CD14-positive monocyte (primary cell): ENCODE measurements around the gene ANAPC13. TPM values are rescaled to one million over a fixed set of nuclear protein-coding genes. Genes with fewer than 3 reads are reported as not detected.

Source experiments
- DNase-seq, 3 donors: peaks; one replicate each; pipeline ENCODE4 v3.0.0-alpha.2; 2011 to 2022
- H2AFZ ChIP-seq: 2 replicates; pipeline ENCODE4 v1.6.0; 2012; ENCODE audit warnings: mild to moderate bottlenecking, low read depth, low read length, inconsistent platforms; ENCODE audit not compliant: insufficient read depth, poor library complexity, severe bottlenecking
- H3K27ac ChIP-seq, 2 donors: 1 replicate in 1 of 2; 2 replicates in 1 of 2; pipeline ENCODE4 v1.5.1; 2012 to 2013; ENCODE audit warnings: low read length in 2 of 2, control low read depth in 1 of 2, inconsistent platforms in 1 of 2, low read depth in 1 of 2, mild to moderate bottlenecking in 1 of 2
- H3K27me3 ChIP-seq, 2 donors: one replicate each; pipeline versions ENCODE4 v1.6.0 to v1.6.1; 2011 to 2013; ENCODE audit warnings: low read length in 2 of 2; ENCODE audit not compliant: control insufficient read depth in 2 of 2, insufficient read depth in 2 of 2
- H3K36me3 ChIP-seq, 2 donors: replicated peaks in 1 of 2; 1 replicate in 1 of 2; 2 replicates in 1 of 2; pipeline versions ENCODE4 v1.5.1 to v1.6.1; 2012 to 2013; ENCODE audit warnings: low read length in 2 of 2, control low read depth in 1 of 2, inconsistent platforms in 1 of 2, mild to moderate bottlenecking in 1 of 2; ENCODE audit not compliant: insufficient read depth in 2 of 2, control insufficient read depth in 1 of 2
- H3K4me1 ChIP-seq, 2 donors: 1 replicate in 1 of 2; 2 replicates in 1 of 2; pipeline versions ENCODE4 v1.5.1 to v1.6.1; 2012 to 2013; ENCODE audit warnings: low read length in 2 of 2, control low read depth in 1 of 2, inconsistent platforms in 1 of 2, mild to moderate bottlenecking in 1 of 2, moderate library complexity in 1 of 2; ENCODE audit not compliant: insufficient read depth in 2 of 2, control insufficient read depth in 1 of 2
- H3K4me2 ChIP-seq: replicated peaks from 2 replicates; pipeline ENCODE3; 2012; ENCODE audit warnings: low read length, moderate library complexity, mild to moderate bottlenecking; ENCODE audit not compliant: poor library complexity, severe bottlenecking; ENCODE audit errors: extremely low read depth
- H3K4me3 ChIP-seq, 3 experiments: fragments of 200-600 bp in 1 of 3; sonication (generic) in 1 of 3; replicated peaks in 1 of 3; 1 replicate in 2 of 3; 2 replicates in 1 of 3; pipeline ENCODE4 v1.5.1; 2011 to 2013; ENCODE audit warnings: low read length in 3 of 3, mild to moderate bottlenecking in 3 of 3, control low read depth in 2 of 3, low read depth in 2 of 3, inconsistent platforms in 1 of 3, moderate library complexity in 1 of 3
- H3K79me2 ChIP-seq: 2 replicates; pipeline ENCODE4 v1.6.0; 2012; ENCODE audit warnings: mild to moderate bottlenecking, control low read depth, inconsistent platforms, low read length, moderate library complexity; ENCODE audit not compliant: insufficient read depth
- H3K9ac ChIP-seq: 2 replicates; pipeline ENCODE4 v1.6.0; 2017; ENCODE audit warnings: low read length, mild to moderate bottlenecking; ENCODE audit not compliant: insufficient read depth, poor library complexity, severe bottlenecking
- H3K9me3 ChIP-seq, 2 donors: replicated peaks in 1 of 2; 1 replicate in 1 of 2; 2 replicates in 1 of 2; pipeline versions ENCODE4 v1.5.1 to v1.6.1; 2012 to 2013; ENCODE audit warnings: low read length in 2 of 2, control low read depth in 1 of 2; ENCODE audit not compliant: control insufficient read depth in 1 of 2, insufficient read depth in 1 of 2
- H4K20me1 ChIP-seq: 2 replicates; pipeline ENCODE4 v1.6.0; 2012; ENCODE audit warnings: mild to moderate bottlenecking, low read length, control low read depth, moderate library complexity; ENCODE audit not compliant: insufficient read depth
- H3K27ac Mint-ChIP-seq, 7 donors: one replicate each; pipeline ENCODE4 v1.8.0; 2020; ENCODE audit warnings: mild to moderate bottlenecking in 7 of 7, mixed read lengths in 7 of 7, moderate library complexity in 6 of 7, inconsistent platforms in 2 of 7
- H3K27me3 Mint-ChIP-seq, 3 donors: one replicate each; pipeline ENCODE4 v1.8.0; 2021 to 2022; ENCODE audit warnings: low read depth in 3 of 3, mild to moderate bottlenecking in 3 of 3, mixed read lengths in 3 of 3, moderate library complexity in 3 of 3, inconsistent platforms in 1 of 3
- H3K36me3 Mint-ChIP-seq, 2 donors: one replicate each; pipeline ENCODE4 v1.8.0; 2020; ENCODE audit warnings: mixed read lengths in 2 of 2, inconsistent platforms in 1 of 2, mild to moderate bottlenecking in 1 of 2
- H3K4me1 Mint-ChIP-seq: one replicate; pipeline ENCODE4 v1.8.0; 2020; ENCODE audit warnings: mild to moderate bottlenecking, mixed read lengths
- H3K4me3 Mint-ChIP-seq, 2 donors: one replicate each; pipeline ENCODE4 v1.8.0; 2020; ENCODE audit warnings: mild to moderate bottlenecking in 2 of 2, mixed read lengths in 2 of 2, moderate library complexity in 1 of 2
- H3K9me3 Mint-ChIP-seq, 7 donors: one replicate each; pipeline ENCODE4 v1.8.0; 2020 to 2022; ENCODE audit warnings: mixed read lengths in 7 of 7, mild to moderate bottlenecking in 6 of 7, moderate library complexity in 6 of 7, inconsistent platforms in 2 of 7
- CTCF ChIP-seq: fragments of 200-600 bp; IDR thresholded peaks from one replicate; pipeline ENCODE4 v1.8.0; 2022; ENCODE audit warnings: antibody characterized with exemption, mild to moderate bottlenecking
- WGBS: methylation state at CpG from one replicate; pipeline ENCODE4 v1.1.5; 2013; ENCODE audit warnings: missing lambda C conversion rate; ENCODE audit not compliant: insufficient coverage; 5-methylcytosine and 5-hydroxymethylcytosine counted together
- intact Hi-C, 2 donors: fragments of 100-400 bp; cut with micrococcal nuclease; formaldehyde crosslinking; loops; one replicate each; pipeline versions ENCODE4 v1.15.0 to v1.15.1; 2023
- polyA plus RNA-seq, 3 donors: library from polyadenylated mRNA; depleted of rRNA in 1 of 3; unstranded in 2 of 3; stranded (reverse) in 1 of 3; fragments of 300-500 nt in 2 of 3; fragments of >200 nt in 1 of 3; fragmentation: Illumina TruSeq in 2 of 3; gene quantifications; 1 replicate in 2 of 3; 2 replicates in 1 of 3; pipeline ENCODE4 v1.2.3, GENCODE V29; 2012 to 2021

The ANAPC13 gene
- polyA plus RNA-seq, 3 donors = 33.5 to 102 (median 92.4) TPM

GRCh38 chr3:134473868-134474546, 11.8 kb downstream of the ANAPC13 start:
- DNase-seq = peak; percentile 34 to 67 (median 51)
- Mint-ChIP-seq H3K27me3 (peaks cover 0 to 3% (median under 1%) of the 10 kb centered on the region in 3 donors), H3K9me3 (peaks cover 0 to 3% (median 0%) of the 10 kb centered on the region in 7 donors), H3K4me3 (no peak overlapping the region), H3K27ac (no peak overlapping the region), H3K4me1 (no peaks in the 10 kb centered on the region), H3K36me3 (peaks cover 52 to 58% of the 10 kb centered on the region in 2 donors)
- Histone ChIP-seq H3K9ac (no peak overlapping the region), H3K27ac (no peak overlapping the region), H2AFZ (no peak overlapping the region), H3K36me3 (peaks cover 32 to 67% of the 10 kb centered on the region in 2 donors), H3K27me3 (no peaks in the 10 kb centered on the region), H3K4me3 (no peak overlapping the region), H3K4me2 (no peak overlapping the region), H3K79me2 (no peaks in the 10 kb centered on the region), H3K9me3 (no peaks in the 10 kb centered on the region), H3K4me1 (no peaks in the 10 kb centered on the region), H4K20me1 (no peaks in the 10 kb centered on the region)
- WGBS = 40% methylated on average over 3 of the region's 9 CpGs
- peak; percentile 80 for TF ChIP-seq CTCF
- intact Hi-C loops = loop anchor here (1.0 to 5.0 kb wide), 3 partner anchors 162 to 262 kb away; no protein-coding TSS in a partner anchor

GRCh38 chr3:134472831-134473230, 13.0 kb downstream of the ANAPC13 start:
- no peak overlapping the region for H3K4me3 Mint-ChIP-seq
- Histone ChIP-seq H3K27ac (no peak overlapping the region), H3K9me3 (no peaks in the 10 kb centered on the region), H3K27me3 (no peaks in the 10 kb centered on the region), H4K20me1 (no peaks in the 10 kb centered on the region), H3K4me1 (no peaks in the 10 kb centered on the region), H3K36me3 (peaks cover 20 to 55% of the 10 kb centered on the region in 2 donors), H3K4me3 (no peak overlapping the region), H3K4me2 (no peak overlapping the region), H3K79me2 (no peaks in the 10 kb centered on the region), H3K9ac (no peak overlapping the region), H2AFZ (no peak overlapping the region)
- WGBS = 98% methylated on average over 3 of the region's 6 CpGs
- no peaks in the 10 kb centered on the region for H3K4me1 Mint-ChIP-seq
- intact Hi-C loops = loop anchor here (5.0 kb wide), 2 partner anchors 161 to 261 kb away; no protein-coding TSS in a partner anchor
- TF ChIP-seq CTCF = no peak
- H3K36me3 Mint-ChIP-seq = peaks cover 40 to 46% of the 10 kb centered on the region in 2 donors
- H3K27ac Mint-ChIP-seq = no peak overlapping the region
- H3K27me3 Mint-ChIP-seq = peaks cover 0 to 3% (median 2%) of the 10 kb centered on the region in 3 donors
- peaks cover 0 to 3% (median 0%) of the 10 kb centered on the region in 7 donors for H3K9me3 Mint-ChIP-seq
- no peak for DNase-seq
